Astrocyte (in vitro differentiated cells and primary cell): Measurements from ENCODE around the gene NAALADL2.

Source experiments
- CTCF ChIP-seq: IDR thresholded peaks from 2 replicates; pipeline ENCODE4 v1.5.1; 2011; ENCODE audit warnings: low read depth, mild to moderate bottlenecking, inconsistent platforms, low read length, moderate library complexity; ENCODE audit not compliant: insufficient read depth
- EZH2 ChIP-seq: IDR thresholded peaks from 2 replicates; pipeline ENCODE4 v1.6.1; 2012; ENCODE audit warnings: mild to moderate bottlenecking, low read length, inconsistent platforms; ENCODE audit not compliant: insufficient read depth

- TF ChIP-seq CTCF (no peak), EZH2 (no peak)
Observed at GRCh38 chr3:175336406-175337133, 477.4 kb downstream of the NAALADL2 start.
